Breast epithelium (tissue), 3 donors: ENCODE data around the gene TCAF1.

Experiments
- CTCF ChIP-seq, 3 donors: fragments of 450-650 bp; IDR thresholded peaks; one replicate each; pipeline ENCODE4 v1.5.1; 2016 to 2017; ENCODE audit warnings: antibody characterized with exemption in 3 of 3, mild to moderate bottlenecking in 3 of 3, moderate library complexity in 3 of 3
- POLR2A ChIP-seq: fragments of 450-650 bp; IDR thresholded peaks from one replicate; pipeline ENCODE4 v1.6.1; 2016; ENCODE audit warnings: antibody characterized with exemption, mild to moderate bottlenecking, moderate library complexity
- POLR2AphosphoS5 ChIP-seq, 3 donors: sonication (generic); formaldehyde crosslinking; IDR thresholded peaks; one replicate each; pipeline ENCODE4 v1.6.1; 2017; ENCODE audit warnings: antibody characterized with exemption in 3 of 3

GRCh38 chr7:143936087-143937009 is 34.4 kb upstream of the TCAF1 start:
- TF ChIP-seq CTCF (IDR thresholded peaks at IDR 0.05) = no peak
- no peak for TF ChIP-seq POLR2AphosphoS5 (IDR thresholded peaks at IDR 0.05)
- no peak for TF ChIP-seq POLR2A
